Right lobe of liver (tissue), 6 donors: Measurements from ENCODE around the gene RB1. TPM values are rescaled to one million over a fixed set of nuclear protein-coding genes. Genes with fewer than 3 reads are reported as not detected.
A peak's percentile ranks its signal among the peaks of the same experiment; 100 is the strongest.

Experiments
- ATAC-seq, 4 donors: fragments of 200-7000 bp; cut with Tn5 transposase; one replicate each; pipeline ENCODE4 v1.9.1; 2020; ENCODE audit warnings: mild to moderate bottlenecking in 4 of 4, moderate library complexity in 4 of 4
- DNase-seq, 3 donors: peaks; one replicate each; pipeline ENCODE4 v3.0.0-alpha.2; 2020
- H3K27ac ChIP-seq, 3 donors: fragments of 200-600 bp; one replicate each; pipeline ENCODE4 v1.8.0; 2022
- H3K27me3 ChIP-seq, 2 donors: fragments of 200-600 bp; one replicate each; pipeline ENCODE4 v1.8.0; 2022
- H3K36me3 ChIP-seq, 4 donors: fragments of 200-600 bp; sonication (generic) in 1 of 4; one replicate each; pipeline versions ENCODE4 v1.5.1 to v1.8.0; 2017 to 2022; ENCODE audit warnings: control low read depth in 1 of 4
- H3K4me1 ChIP-seq, 4 donors: fragments of 200-600 bp; sonication (generic) in 1 of 4; one replicate each; pipeline versions ENCODE4 v1.5.1 to v1.8.0; 2017 to 2022; ENCODE audit warnings: control low read depth in 1 of 4
- H3K4me3 ChIP-seq, 3 donors: fragments of 200-600 bp; one replicate each; pipeline ENCODE4 v1.8.0; 2022
- H3K9me3 ChIP-seq, 4 donors: fragments of 200-600 bp; sonication (generic) in 1 of 4; one replicate each; pipeline versions ENCODE4 v1.5.1 to v1.8.0; 2017 to 2022; ENCODE audit warnings: control low read depth in 1 of 4
- POLR2A ChIP-seq: fragments of 450-650 bp; IDR thresholded peaks from one replicate; pipeline ENCODE4 v1.6.1; 2017; ENCODE audit warnings: antibody characterized with exemption, mild to moderate bottlenecking
- WGBS: methylation state at CpG from one replicate; pipeline ENCODE4 v1.1.6; 2018; ENCODE audit warnings: low coverage, low lambda C conversion rate; ENCODE audit not compliant: insufficient coverage; ENCODE audit errors: missing lambda C conversion rate; 5-methylcytosine and 5-hydroxymethylcytosine counted together
- intact Hi-C, 2 donors: fragments of 100-400 bp; cut with DNase I; formaldehyde crosslinking; loops; one replicate each; pipeline versions ENCODE4 v1.11.2 to v1.14.1; 2022
- total RNA-seq, 6 experiments: library from RNA; depleted of rRNA in 2 of 6; stranded (reverse); fragments of >200 nt in 2 of 6; fragmentation: NEBNext Ultra II Directional in 3 of 6; extraction: Animal tissue kit (Norgen Biotek cat#: 25700) in 3 of 6; gene quantifications; one replicate each; pipeline versions ENCODE4 v1.1.0 to v1.2.4, GENCODE V29; 2016 to 2023
- TF ChIP-seq, protein P1 (sequence below), 4 donors: fragments of 200-600 bp in 3 of 4; fragments of 450-650 bp in 1 of 4; IDR thresholded peaks; one replicate each; pipeline versions ENCODE4 v1.5.1 to v1.8.0; 2016 to 2022; ENCODE audit warnings: antibody characterized with exemption in 4 of 4, mild to moderate bottlenecking in 2 of 4
- donor health status: DM: no; HTN: yes; CAD: no.
- donor health status: DM: no; HTN: no; CAD: no.
- donor health status: DM: no; HTN: no; CAD: no.
- donor health status: DM: no; HTN: yes; CAD: no.
- donor health status: DM: no; HTN: yes; CAD: no.

Gene RB1
- total RNA-seq, 6 experiments from 2014 or later = 6.2 to 19.4 (median 12.3) TPM

DNA sequence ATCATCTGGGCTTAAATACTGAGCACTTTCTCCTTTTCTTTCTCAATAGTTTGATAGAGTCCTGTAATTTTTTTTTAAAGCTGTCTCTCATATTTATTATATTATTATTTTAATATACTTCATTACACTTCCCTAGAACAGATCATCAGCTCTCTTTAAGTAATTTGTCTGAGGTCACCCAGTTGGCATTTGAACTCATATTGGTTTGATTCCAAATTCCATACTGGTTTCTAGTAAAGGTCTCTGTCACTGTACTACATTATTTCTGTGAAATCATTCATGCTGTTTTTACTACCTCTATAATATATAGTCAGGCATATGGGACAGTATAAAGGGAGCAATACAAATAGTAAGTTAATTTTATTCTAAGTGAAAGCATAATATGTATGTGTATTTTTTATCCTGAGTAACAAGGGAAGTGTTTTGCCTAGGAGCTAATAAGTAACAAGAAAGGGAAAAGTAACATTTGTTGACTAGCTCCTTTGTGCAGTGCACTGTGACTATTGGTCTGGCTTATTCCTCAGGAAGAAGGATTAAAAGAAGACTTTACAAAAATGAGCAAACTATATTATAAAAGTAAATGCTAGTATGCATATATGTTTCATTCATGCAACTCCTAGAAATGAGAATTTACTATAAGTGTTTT is 95.0 kb downstream of the RB1 start:
- no peak overlapping the region for H3K4me3 ChIP-seq
- TF ChIP-seq POLR2A = no peak
- TF ChIP-seq, protein P1, sequence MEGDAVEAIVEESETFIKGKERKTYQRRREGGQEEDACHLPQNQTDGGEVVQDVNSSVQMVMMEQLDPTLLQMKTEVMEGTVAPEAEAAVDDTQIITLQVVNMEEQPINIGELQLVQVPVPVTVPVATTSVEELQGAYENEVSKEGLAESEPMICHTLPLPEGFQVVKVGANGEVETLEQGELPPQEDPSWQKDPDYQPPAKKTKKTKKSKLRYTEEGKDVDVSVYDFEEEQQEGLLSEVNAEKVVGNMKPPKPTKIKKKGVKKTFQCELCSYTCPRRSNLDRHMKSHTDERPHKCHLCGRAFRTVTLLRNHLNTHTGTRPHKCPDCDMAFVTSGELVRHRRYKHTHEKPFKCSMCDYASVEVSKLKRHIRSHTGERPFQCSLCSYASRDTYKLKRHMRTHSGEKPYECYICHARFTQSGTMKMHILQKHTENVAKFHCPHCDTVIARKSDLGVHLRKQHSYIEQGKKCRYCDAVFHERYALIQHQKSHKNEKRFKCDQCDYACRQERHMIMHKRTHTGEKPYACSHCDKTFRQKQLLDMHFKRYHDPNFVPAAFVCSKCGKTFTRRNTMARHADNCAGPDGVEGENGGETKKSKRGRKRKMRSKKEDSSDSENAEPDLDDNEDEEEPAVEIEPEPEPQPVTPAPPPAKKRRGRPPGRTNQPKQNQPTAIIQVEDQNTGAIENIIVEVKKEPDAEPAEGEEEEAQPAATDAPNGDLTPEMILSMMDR (IDR thresholded peaks at IDR 0.05) = no peak
- ATAC-seq = peak in 1 of 4 donors; percentile 53
- intact Hi-C loops = no loop called here
- no peaks in the 10 kb centered on the region for H3K4me1 ChIP-seq
- no peak overlapping the region for H3K27ac ChIP-seq
- no peak for DNase-seq
- no peaks in the 10 kb centered on the region for H3K36me3 ChIP-seq
- no peaks in the 10 kb centered on the region for H3K27me3 ChIP-seq
- H3K9me3 ChIP-seq = no peaks in the 10 kb centered on the region

DNA sequence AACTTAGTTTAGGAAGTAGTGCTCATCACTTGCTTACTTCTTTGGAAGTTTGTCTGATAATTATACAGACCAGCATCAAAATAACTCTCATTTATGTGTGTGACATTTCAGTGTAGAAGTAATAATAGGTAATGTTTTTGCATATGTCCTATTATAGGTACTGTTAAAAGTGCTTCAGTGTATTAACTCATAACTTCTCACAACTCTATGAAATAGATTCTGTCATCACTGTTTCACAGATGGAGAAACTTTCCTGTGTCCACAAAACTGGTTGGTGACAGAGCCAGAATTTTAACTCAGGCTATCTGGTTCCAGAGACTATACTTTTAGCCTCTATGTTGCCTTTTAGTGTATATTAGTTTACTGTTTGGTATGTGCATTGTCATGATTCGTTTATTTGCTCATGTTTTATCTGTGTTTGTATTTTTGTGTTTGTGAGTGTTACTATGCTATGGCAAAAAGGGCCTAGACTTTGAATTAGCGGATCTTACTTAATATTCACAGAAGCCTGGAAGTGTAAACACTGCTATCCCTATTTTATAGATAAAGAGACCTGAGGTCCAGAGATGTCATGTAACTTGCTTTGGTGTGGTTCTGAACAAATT is 96.6 kb downstream of the RB1 start:
- TF ChIP-seq POLR2A = no peak
- TF ChIP-seq, protein P1 (IDR thresholded peaks at IDR 0.05) = no peak
- Histone ChIP-seq H3K27ac (no peak overlapping the region), H3K9me3 (no peaks in the 10 kb centered on the region), H3K4me1 (no peaks in the 10 kb centered on the region), H3K4me3 (no peak overlapping the region), H3K36me3 (no peaks in the 10 kb centered on the region), H3K27me3 (no peaks in the 10 kb centered on the region)
- ATAC-seq (no peak), DNase-seq (no peak)
- 71% methylated on average over 2 of the region's 2 CpGs for WGBS
- intact Hi-C loops = no loop called here

DNA sequence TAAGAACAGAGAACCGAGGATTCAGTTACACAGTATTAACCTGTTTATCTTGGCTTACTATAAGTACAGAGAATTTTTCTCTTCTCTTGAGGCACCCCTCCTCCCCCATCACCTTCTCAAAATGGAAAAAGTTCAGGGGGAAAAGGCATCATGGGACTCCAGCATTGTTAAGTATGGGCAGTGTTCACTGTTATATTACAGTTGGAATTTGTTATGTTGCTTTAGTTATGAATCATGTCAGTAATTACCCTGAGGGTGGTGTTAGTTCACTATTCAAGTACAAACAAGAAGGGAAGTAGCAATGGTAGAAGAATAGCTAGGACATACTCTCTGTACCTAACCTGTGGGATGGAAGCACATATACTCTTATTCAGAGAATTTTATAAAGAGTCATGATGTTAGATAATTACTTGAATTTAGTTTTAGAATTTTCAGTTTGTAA is 97.3 kb downstream of the RB1 start:
- H3K9me3 ChIP-seq = no peaks in the 10 kb centered on the region
- DNase-seq (no peak), ATAC-seq (peak; percentile 45 to 66 (median 50))
- no peaks in the 10 kb centered on the region for H3K4me1 ChIP-seq
- H3K27ac ChIP-seq = peak overlapping the region in 1 of 3 donors; percentile 52
- no peak for TF ChIP-seq POLR2A
- TF ChIP-seq, protein P1 (IDR thresholded peaks at IDR 0.05) = no peak
- 5% methylated on average over 1 of the region's 1 CpG for WGBS
- H3K27me3 ChIP-seq = no peaks in the 10 kb centered on the region
- intact Hi-C loops = no loop called here
- H3K36me3 ChIP-seq = no peaks in the 10 kb centered on the region
- no peak overlapping the region for H3K4me3 ChIP-seq

DNA sequence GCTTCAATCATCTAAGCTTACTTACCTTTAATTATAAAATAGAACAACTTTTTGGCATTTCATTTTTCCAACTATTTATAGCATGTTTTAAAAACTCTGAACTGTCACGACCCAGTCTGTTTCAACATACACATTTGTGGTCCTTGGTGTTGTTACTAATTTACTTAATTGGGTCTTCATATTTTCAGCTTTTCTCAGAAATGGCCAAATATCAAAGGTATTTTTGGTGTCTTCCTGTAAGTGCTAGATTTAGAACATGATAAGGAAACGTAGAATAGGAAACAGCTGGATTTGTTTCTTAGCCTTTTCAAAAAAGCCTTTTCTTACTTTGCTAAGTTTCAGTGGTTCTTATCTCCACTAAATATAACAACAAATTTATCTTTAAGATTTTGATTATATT is 97.9 kb downstream of the RB1 start:
- DNase-seq (no peak), ATAC-seq (no peak)
- Histone ChIP-seq H3K36me3 (no peaks in the 10 kb centered on the region), H3K27ac (peak overlapping the region in 1 of 3 donors; percentile 52), H3K9me3 (no peaks in the 10 kb centered on the region), H3K4me3 (no peak overlapping the region), H3K4me1 (no peaks in the 10 kb centered on the region), H3K27me3 (no peaks in the 10 kb centered on the region)
- no peak for TF ChIP-seq POLR2A
- TF ChIP-seq, protein P1 (IDR thresholded peaks at IDR 0.05) = no peak
- intact Hi-C loops = no loop called here
- WGBS = 47% methylated on average over 2 of the region's 2 CpGs
